ENCODE measurements around the gene C16orf54.

GRCh38 chr16:29698484-29699323 is 47.1 kb downstream of the C16orf54 start:
- TF ChIP-seq CTCF (IDR thresholded peaks at IDR 0.05) = no peak
- TF ChIP-seq EP300 (IDR thresholded peaks at IDR 0.05) = no peak
- TF ChIP-seq POLR2AphosphoS5 (IDR thresholded peaks at IDR 0.05) = no peak

All from sigmoid colon (tissue), 4 donors.